ENCODE data around the gene SYNPO2L. TPM values are rescaled to one million over a fixed set of nuclear protein-coding genes. Genes with fewer than 3 reads are reported as not detected.
"Not testable (repeated sequence)": the region's sequence is repeated elsewhere in the genome, so short reads cannot be mapped to it uniquely, and the experiment has no call there.

The SYNPO2L gene
- polyA plus RNA-seq, 1 donor from 2014 or later = not detected

GRCh38 chr10:73617143-73617542 lies 38.7 kb downstream of the SYNPO2L start:
- not testable (repeated sequence) for H3K27ac ChIP-seq (ENCODE audit: low read length); H3K9me3 ChIP-seq (ENCODE audit: low read length); H3K9ac ChIP-seq (ENCODE audit: low read length); H3K4me3 ChIP-seq (ENCODE audit: low read length); H2AFZ ChIP-seq (ENCODE audit: low read depth, low read length); H3K36me3 ChIP-seq (ENCODE audit: insufficient read depth, low read length); H3F3A ChIP-seq (ENCODE audit: insufficient read depth, low read length, poor library complexity, severe bottlenecking); H3K27me3 ChIP-seq (ENCODE audit: insufficient read depth, low read depth, low read length); H4K20me1 ChIP-seq (ENCODE audit: insufficient read depth); H3K9me2 ChIP-seq (ENCODE audit: insufficient read depth, low read length); H3K4me2 ChIP-seq (ENCODE audit: low read length)
- H3K79me2 ChIP-seq (replicated peaks; ENCODE audit: insufficient read depth, low read length) = peaks cover 15% of the 10 kb centered on the region

GRCh38 chr10:73614720-73615119 lies 41.1 kb downstream of the SYNPO2L start:
- H3K9ac ChIP-seq (ENCODE audit: low read length) = no peak overlapping the region
- H3F3A ChIP-seq (ENCODE audit: insufficient read depth, low read length, poor library complexity, severe bottlenecking) = no peaks in the 10 kb centered on the region
- H2AFZ ChIP-seq (ENCODE audit: low read depth, low read length) = no peak overlapping the region
- no peak overlapping the region for H3K4me2 ChIP-seq (ENCODE audit: low read length)
- H3K27ac ChIP-seq (ENCODE audit: low read length) = no peak overlapping the region
- H4K20me1 ChIP-seq (ENCODE audit: insufficient read depth) = no peaks in the 10 kb centered on the region
- H3K36me3 ChIP-seq (ENCODE audit: insufficient read depth, low read length) = no peaks in the 10 kb centered on the region
- no peak for TF ChIP-seq SMC3 (conservative IDR thresholded peaks at IDR 0.05; ENCODE audit: poor library complexity)
- no peak for TF ChIP-seq EP300 (conservative IDR thresholded peaks at IDR 0.05; ENCODE audit: poor library complexity, severe bottlenecking)
- no peak for TF ChIP-seq REST (IDR thresholded peaks at IDR 0.05; ENCODE audit: borderline replicate concordance)
- TF ChIP-seq RAD21 (conservative IDR thresholded peaks at IDR 0.05) = no peak
- no peak for TF ChIP-seq EZH2 (IDR thresholded peaks at IDR 0.05; ENCODE audit: borderline replicate concordance, insufficient read depth, low read length, poor library complexity, severe bottlenecking)
- TF ChIP-seq MXI1 (conservative IDR thresholded peaks at IDR 0.05; ENCODE audit: poor library complexity, severe bottlenecking) = no peak
- TF ChIP-seq POLR2AphosphoS5 (IDR thresholded peaks at IDR 0.05) = no peak
- no peak for TF ChIP-seq CTCF (IDR thresholded peaks at IDR 0.05; ENCODE audit: poor library complexity, severe bottlenecking)
- no peak for TF ChIP-seq TAF1 (IDR thresholded peaks at IDR 0.05; ENCODE audit: low read depth)
- peaks cover 9% of the 10 kb centered on the region for H3K79me2 ChIP-seq (replicated peaks; ENCODE audit: insufficient read depth, low read length)
- no peaks in the 10 kb centered on the region for H3K9me2 ChIP-seq (ENCODE audit: insufficient read depth, low read length)
- no peaks in the 10 kb centered on the region for H3K9me3 ChIP-seq (ENCODE audit: low read length)
- no peaks in the 10 kb centered on the region for H3K27me3 ChIP-seq (ENCODE audit: insufficient read depth, low read depth, low read length)
- no peak overlapping the region for H3K4me3 ChIP-seq (ENCODE audit: low read length)

GRCh38 chr10:73609116-73609515 lies 46.7 kb downstream of the SYNPO2L start:
- no peaks in the 10 kb centered on the region for H3K79me2 ChIP-seq (replicated peaks; ENCODE audit: insufficient read depth, low read length)
- TF ChIP-seq SMC3 (conservative IDR thresholded peaks at IDR 0.05; ENCODE audit: poor library complexity) (no peak), RAD21 (conservative IDR thresholded peaks at IDR 0.05) (no peak), TAF1 (IDR thresholded peaks at IDR 0.05; ENCODE audit: low read depth) (no peak), POLR2AphosphoS5 (IDR thresholded peaks at IDR 0.05) (no peak), CTCF (IDR thresholded peaks at IDR 0.05; ENCODE audit: poor library complexity, severe bottlenecking) (no peak), EP300 (conservative IDR thresholded peaks at IDR 0.05; ENCODE audit: poor library complexity, severe bottlenecking) (no peak), EZH2 (IDR thresholded peaks at IDR 0.05; ENCODE audit: borderline replicate concordance, insufficient read depth, low read length, poor library complexity, severe bottlenecking) (no peak), REST (IDR thresholded peaks at IDR 0.05; ENCODE audit: borderline replicate concordance) (no peak), MXI1 (conservative IDR thresholded peaks at IDR 0.05; ENCODE audit: poor library complexity, severe bottlenecking) (no peak)
- H3K9me3 ChIP-seq (ENCODE audit: low read length) = no peaks in the 10 kb centered on the region
- no peak overlapping the region for H2AFZ ChIP-seq (ENCODE audit: low read depth, low read length)
- no peak overlapping the region for H3K4me2 ChIP-seq (ENCODE audit: low read length)
- H3K9ac ChIP-seq (ENCODE audit: low read length) = no peak overlapping the region
- no peaks in the 10 kb centered on the region for H3K27me3 ChIP-seq (ENCODE audit: insufficient read depth, low read depth, low read length)
- no peaks in the 10 kb centered on the region for H3K9me2 ChIP-seq (ENCODE audit: insufficient read depth, low read length)
- no peaks in the 10 kb centered on the region for H3K36me3 ChIP-seq (ENCODE audit: insufficient read depth, low read length)
- no peak overlapping the region for H3K4me3 ChIP-seq (ENCODE audit: low read length)
- H4K20me1 ChIP-seq (ENCODE audit: insufficient read depth) = no peaks in the 10 kb centered on the region
- no peak overlapping the region for H3K27ac ChIP-seq (ENCODE audit: low read length)
- H3F3A ChIP-seq (ENCODE audit: insufficient read depth, low read length, poor library complexity, severe bottlenecking) = no peaks in the 10 kb centered on the region
